Measurements from ENCODE around the gene INF2.
"Not testable (repeated sequence)": the region's sequence is repeated elsewhere in the genome, so short reads cannot be mapped to it uniquely, and the experiment has no call there.

The INF2 gene

GRCh38 chr14:104689109-104689880, at the start of gene INF2:
Gene INF2, plus strand, starts transcription at chr14:104689618. Its CDS starts 11,748 bp downstream, at chr14:104701366.
- DNase-seq: peak; percentile 18

- peak; percentile 32 for DNase-seq
These were observed 49.4 kb upstream of the INF2 start for GRCh38 chr14:104639885-104640548.

DNA sequence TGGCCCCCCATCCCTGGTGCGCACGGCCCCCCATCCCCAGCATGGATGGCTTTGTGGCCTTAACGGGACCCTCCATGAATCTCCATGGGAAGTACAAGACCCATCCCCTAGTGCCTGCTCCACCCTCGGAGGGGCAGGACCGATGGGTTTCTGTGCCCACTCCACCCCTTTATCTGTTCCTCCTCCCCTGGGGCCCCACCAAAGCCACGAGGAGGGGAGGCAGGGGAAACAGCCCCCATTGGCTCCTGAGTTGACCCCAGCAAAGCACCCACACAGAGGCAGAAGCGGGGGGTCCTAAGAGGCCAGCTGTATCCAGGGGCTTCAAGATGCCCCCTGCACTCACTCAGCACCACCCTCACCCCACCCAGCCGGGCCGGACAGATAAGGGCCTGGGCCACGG, 48.7 kb upstream of the INF2 start:
- DNase-seq: no peak

GRCh38 chr14:104641753-104642539, 47.5 kb upstream of the INF2 start:
- DNase-seq: no peak

DNA sequence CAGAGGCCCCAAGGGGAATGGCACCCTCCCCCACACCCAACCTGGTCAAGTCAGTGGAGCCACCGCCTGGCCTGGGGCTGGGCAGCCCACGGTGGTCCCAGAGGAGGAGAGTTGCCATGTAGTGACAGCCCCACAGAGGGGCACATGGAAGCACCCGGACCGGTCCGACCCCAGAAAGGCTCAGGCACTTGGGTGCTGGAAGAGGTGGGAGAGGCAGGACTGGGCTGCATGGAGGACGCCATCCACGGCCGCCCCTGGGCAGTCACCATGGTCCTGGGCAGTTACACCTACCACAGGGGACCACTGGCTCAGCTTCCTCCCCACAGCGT, 46.9 kb upstream of the INF2 start:
- no peak for DNase-seq

DNA sequence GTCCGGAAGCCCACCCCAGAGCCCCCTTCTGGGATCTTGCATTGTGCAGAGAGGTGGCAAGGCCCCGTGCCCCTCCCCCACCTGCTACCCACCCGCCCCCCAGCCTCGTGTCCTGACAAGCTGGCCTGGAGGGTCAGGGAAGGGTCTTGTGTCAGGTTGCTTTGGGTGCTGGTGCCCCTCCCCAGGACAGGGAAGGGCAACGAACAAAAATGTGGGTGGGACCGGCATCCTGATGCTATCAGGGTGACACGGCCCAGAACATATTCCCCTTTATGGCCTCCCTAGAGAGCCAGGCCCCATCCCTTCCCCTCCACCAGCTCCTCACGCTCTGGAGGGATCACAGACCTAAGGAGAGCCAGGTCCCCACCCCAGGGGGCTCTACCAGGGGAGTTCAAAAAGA, 46.1 kb upstream of the INF2 start:
- no peak for DNase-seq

DNA sequence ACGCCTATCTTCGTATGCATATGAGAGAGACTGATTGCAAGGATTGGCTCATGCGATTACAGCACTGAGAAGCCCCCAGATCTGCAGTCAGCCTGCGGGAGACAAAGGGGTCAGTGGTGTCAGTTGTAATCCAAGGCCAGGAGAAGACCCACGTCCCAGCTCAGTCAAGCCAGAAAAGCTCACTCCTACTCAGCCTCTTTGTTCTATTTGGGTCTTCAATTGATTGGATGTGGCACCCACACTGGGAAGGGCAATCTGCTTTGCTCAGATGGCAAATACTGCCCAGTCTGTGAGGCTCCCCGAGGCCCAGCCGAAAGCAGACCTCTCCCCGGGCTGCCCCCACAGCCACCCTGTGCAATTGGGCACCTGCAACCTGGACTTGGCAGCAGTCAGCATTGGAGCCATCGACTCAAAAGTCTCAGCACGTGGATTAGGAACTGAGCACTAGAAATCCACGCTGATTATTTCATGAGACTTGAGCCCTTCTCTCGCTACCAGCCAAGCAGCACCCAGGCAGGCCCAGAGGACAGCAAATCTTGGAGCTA, 45.3 kb upstream of the INF2 start:
- DNase-seq: no peak

DNA sequence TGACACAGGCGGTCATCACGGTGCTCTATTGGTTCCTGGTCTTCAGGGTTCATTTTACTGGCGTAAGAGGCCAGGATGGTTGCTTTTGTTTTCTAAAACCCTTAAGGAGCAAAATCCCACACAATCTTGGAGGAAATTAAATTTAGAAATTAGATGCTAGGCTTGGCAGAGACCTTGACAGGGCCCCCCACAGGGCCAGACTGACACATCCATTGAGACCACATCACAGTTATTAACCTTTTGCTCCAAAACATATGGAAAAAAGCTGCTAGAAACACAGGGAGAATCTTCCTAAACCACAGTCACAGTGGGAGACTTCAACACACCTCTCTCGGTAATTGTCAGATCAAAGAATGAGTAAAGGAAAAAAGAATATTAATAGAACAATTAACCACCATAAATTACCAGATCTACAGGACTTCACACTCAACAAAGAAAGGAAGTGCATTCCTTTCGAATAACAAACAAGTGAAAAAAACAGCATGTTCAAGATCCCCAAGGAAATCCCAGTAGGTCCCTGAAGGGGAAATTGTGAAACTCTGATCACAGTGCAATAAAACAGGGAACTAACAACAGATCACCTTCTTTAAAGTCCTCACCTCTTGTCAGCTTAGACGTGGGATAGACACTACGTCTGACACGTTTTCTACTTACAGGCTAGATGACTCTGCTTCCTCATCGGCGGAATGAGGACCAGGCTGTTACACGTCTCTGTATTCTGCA, 44.6 kb upstream of the INF2 start:
- DNase-seq: no peak

DNA sequence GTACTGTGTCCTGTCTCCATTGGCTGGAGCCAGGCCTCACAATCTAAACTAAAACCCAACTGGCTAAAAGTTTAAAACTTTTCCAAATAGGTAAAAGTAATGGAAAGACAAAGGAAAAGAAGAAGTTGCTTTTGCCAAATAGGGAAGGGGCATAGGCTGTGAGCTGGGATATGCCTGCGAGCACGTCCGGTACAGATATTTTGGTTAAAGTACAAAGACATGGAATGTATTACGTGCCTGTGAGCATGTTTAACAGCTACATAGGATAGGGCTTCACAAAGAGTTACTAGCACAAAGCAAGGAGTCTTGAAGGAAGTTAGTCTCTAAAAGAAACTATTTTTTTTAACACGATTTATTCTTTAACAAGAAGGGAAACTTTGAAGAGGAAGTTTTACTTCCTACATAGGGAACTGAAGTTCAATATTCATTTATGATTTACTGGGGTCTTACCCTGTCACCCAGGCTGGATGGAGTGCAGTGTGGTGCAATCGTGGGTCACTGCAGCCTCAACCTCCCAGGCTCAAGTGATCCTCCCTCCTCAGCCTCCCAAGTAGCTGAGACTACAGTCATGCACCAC, 41.9 kb upstream of the INF2 start:
- no peak for DNase-seq

- DNase-seq: peak; percentile 15
These were observed 39.1 kb upstream of the INF2 start for GRCh38 chr14:104650057-104650980.

GRCh38 chr14:104650981-104651875, 38.2 kb upstream of the INF2 start:
- no peak for DNase-seq

DNA sequence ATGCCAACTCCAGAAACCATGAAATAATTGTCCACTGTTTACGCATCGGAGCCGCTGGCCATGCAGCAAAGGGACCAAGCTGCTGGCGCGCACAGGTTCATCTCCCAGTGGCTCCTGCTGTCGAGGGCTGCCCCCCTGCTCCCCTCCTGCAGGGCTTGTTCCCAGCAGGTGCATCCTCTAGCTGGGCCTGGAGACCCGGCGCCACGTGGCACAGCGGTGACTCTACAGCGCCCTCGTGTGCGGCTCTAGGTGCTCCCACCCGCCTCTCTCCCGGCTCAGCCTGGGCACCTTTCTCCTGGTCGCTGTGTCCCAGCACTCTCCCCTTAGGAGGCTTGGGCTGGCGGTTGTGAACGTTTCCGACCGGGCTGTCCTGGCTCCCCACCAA, 37.5 kb upstream of the INF2 start:
- no peak for DNase-seq

DNA sequence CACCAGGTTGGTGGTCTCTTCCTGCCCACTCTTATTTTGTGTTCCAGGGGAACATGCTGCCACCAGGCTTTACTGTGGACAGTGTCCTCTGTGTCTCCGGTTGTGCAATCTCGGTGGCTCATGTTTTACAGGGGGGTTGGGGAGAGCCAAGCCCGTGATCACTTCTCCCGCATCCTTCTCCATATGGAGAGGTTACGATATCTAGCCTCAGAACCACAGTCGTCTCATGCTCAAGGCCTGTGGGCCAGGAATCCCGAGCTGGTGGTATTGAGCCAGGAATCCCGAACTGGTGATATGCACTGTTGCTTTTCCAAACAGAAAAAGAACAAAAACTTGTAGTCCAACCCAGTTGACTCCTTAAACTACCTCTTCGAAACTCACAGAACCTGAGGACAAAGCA, 37.0 kb upstream of the INF2 start:
- no peak for DNase-seq

DNA sequence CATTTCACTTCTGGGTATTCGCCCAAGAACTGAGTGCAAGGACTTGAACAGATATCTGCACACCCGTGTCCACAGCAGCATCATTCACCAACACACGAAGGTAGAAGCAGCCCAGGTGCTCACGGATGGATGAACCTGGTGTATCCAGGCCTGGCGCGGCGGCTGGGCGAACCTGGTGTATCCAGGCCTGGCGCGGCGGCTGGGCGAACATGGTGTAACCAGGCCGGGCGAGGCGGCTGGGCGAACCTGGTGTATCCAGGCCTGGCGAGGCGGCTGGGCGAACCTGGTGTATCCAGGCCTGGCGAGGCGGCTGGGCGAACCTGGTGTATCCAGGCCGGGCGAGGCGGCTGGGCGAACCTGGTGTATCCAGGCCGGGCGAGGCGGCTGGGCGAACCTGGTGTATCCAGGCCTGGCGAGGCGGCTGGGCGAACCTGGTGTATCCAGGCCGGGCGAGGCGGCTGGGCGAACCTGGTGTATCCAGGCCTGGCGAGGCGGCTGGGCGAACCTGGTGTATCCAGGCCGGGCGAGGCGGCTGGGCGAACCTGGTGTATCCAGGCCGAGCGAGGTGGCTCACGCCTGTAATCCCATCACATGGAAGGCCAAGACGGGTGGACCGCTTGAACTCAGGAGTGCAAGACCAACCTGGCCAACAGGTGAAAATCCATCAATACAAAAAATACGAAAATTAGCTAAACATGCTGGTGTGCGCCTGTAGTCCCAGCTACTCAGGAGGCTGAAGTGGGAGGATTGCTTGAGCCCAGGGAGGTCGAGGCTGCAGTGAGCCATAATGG, 36.1 kb upstream of the INF2 start:
- not testable (repeated sequence) for DNase-seq

GRCh38 chr14:104654119-104654518, 35.3 kb upstream of the INF2 start:
- no peak for DNase-seq

GRCh38 chr14:104655128-104655848, 34.1 kb upstream of the INF2 start:
- DNase-seq: no peak

DNA sequence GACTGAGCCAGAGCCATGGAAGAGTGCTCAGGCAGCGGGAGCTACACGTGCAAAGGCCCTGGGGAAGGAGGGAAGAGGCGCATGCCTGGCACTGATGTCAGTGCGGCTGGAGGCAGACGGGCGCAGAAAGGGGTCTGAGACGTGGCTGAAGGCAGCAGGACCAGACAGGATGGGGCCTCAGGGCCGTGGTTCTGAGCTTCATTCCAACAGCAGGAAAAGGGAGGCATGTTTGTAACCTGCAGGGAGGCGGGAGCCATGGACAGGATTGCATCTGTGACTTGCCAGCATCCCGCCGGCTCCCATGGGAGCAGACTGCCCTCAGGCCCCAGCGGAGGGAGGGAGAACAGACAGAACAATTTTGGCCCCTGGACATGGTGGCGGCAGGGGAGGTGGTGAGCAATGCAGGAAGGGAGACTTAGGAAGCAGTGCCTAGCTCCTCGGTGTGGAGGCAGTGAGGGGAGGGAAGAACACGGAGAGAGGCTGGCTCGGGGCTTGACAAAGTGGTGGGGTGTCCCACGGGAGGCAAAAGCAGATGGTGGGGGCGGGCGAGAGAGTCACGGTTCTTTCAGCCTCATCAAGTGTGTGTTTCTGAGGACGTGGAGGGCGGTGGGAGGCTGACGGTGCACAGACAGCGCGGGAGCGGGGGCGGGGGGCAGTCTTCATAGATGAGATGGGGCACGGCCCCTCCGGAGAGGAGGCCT, 33.3 kb upstream of the INF2 start:
- no peak for DNase-seq

DNA sequence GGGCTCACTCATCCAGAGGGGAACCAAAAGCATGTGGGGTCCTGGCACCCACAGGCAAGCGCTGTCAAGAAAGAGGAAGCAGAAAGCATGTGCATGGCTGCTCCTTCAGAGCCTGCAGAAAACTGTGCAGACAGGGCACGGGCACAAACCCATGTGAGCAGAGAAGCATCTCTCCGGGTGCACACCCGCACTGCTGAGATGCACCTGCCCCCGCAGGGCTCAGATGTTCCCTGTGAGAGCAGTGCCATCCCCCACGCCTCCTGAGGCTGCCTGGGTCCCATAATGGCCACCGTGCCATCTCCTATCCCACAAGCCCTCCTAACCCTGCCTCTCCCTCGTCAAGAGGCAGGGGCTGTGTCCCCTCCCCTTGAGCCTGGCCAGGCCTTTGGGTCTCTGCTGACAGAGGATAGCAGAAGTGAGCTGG, 32.3 kb upstream of the INF2 start:
- no peak for DNase-seq

Measured in NCI-H1105 treated with DMSO at 0.1 percent for 48 hours (cell line).